NCI-H2196 (cell line): ENCODE measurements around the gene RALGAPA2.

Experiments used
- DNase-seq: peaks from one replicate; lab custom pipeline; 2025; ENCODE audit not compliant: unreplicated experiment; lab: John Stamatoyannopoulos, UW

Gene RALGAPA2

DNA sequence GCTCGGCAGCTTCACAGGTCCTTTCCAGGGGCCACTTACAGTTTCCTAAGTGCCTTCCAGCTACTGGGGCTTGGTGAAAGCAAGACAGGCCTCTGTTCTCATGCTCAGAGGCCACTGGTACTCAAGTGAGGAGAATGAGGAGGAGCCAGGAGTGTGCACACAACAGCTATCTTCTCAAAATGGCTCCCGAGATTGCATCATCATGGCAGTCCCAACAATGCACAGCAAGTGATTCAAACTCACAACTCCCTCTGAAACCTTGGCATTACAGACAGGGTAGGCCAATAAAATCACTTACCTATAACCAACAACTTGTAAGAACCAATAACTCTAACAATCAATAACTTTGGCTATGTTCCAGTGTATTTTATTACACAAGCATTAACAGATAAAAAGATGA lies 77.4 kb downstream of the RALGAPA2 start:
- no peak for DNase-seq

DNA sequence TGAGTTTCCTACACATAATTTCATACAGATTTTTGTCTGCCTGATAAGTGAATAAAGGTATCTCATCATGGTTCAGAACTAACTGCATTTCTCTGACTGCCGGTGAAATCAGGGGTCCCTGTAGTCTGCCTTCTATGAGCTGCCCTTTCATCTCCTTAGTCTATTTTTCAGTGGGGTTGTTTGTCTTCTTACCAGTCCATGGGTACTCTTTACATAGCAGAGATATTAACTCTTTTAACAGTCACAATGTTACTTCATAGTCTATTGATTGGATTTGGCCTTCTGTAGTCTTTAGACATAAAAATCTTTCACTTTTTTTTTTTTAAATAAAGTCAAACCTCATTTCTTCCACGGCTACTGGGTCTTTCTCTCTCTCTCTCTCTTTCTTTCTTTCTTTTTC lies 79.8 kb downstream of the RALGAPA2 start:
- no peak for DNase-seq

DNA sequence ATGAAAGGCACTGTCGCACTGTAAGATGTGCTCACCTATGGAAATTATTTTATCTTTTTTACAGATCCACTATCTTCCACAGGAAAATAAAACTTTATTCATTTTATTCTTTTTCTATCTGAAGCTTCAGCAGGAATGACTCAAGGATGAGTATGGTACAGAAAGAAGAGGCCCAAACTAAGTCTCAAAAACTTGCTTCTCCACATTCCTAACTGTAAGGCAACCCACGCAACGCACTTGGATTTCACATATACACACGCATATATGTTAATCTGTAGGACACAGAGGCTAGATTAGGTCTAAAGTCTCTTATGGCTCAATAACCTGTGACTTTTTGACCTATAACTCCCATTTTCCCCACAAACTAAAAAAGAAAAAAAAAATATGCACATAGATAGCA lies 81.9 kb downstream of the RALGAPA2 start:
- DNase-seq, result no peak

GRCh38 chr20:20629556-20630188 lies 82.8 kb downstream of the RALGAPA2 start:
- no peak for DNase-seq

- peak; percentile 23 for DNase-seq
Measured at GRCh38 chr20:20628314-20628713, 84.1 kb downstream of the RALGAPA2 start.

DNA sequence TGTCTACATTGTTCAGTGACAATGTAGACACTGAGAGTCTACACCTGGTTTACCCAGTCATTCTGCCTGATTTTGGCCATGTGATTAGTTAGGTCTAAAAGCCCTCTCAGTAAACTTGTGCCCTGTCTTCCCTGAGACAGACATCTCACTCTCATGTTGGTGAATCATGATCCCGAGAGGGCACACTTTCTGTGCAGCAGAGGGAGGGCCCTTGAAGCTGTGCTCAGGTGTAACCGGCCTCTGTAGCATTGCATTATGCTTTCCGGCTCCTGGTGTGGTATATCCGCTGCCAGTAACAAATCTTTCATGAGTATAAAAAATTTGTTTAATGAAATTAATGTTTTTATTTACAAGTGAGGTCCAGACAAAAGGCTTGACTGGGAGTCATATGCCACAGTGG lies 85.0 kb downstream of the RALGAPA2 start:
- DNase-seq, result no peak

GRCh38 chr20:20624914-20625313 lies 87.5 kb downstream of the RALGAPA2 start:
- peak; percentile 43 for DNase-seq

DNA sequence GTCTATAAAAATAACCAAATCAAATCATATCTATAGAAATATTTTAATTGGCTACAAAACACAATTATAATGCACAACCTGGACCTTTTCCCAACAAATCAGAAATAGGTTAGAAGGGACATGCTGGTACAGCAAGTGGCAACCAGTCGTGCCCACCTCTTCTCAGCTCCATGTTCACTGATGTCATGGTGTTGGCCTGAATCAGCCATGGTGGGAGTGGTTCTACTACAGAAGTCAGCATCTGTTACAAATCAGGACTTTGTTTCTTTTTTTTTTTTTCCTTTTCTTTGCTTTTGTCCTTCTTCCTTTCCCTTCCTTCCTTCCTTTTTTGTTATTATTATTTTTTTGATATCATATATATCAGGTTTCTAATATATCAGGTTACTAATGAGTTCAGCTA lies 91.2 kb downstream of the RALGAPA2 start:
- DNase-seq, result no peak

DNA sequence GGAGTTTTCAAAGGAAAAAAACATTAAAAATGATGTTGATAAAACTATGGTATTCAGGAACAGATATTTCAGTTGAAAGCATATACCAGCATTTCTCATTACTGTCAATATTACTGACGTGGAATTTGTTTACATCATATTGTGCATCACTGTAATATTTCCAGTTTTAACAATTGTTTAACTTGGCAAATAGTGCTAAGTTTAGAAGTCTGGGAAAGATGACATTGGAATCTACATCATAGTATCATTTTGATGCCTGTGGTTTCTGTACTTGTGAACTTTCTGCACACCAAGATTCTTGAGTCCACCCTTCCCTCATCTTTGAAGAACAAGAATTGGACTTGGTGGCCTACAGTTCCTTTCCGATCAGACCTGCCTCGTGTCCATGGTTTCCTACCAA lies 98.1 kb downstream of the RALGAPA2 start:
- no peak for DNase-seq

DNA sequence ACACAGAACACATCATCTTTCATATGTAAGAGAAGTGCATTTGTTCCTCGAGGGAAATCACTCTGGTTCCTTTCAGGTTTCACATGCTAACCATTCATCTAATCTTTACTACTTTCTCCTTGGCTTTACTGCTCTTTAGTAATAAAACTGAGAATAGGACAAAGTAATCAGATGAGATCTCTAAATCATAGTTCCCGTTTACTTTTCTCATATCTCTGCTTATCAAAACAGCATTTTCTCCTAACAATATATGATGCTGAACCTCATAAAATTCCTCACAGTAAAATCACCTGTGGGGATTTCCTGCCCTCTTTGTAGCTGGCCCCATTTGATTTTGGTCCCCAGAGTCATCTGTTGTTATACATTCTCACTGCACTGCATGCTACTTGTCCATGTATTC lies 100.2 kb downstream of the RALGAPA2 start:
- no peak for DNase-seq

DNA sequence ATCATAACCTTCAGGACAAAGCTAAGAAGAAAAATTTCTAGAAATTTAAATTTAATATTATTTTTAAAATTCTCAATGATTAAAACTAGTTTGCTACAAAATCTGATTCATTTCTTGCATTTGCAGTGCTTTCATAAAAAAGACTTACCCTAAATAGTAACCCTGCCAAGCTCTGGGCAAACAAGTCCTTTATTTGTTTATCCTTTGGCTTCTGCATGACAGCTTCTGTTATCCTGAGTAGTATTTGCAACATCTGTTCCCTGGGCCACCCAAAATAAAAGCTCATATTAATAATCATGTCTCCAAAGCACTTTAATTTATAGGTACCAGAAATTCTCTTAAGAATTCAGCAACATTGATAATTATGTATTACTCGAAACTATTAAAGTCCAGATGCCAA lies 101.3 kb downstream of the RALGAPA2 start:
- DNase-seq, result peak; percentile 21

- DNase-seq, result no peak
Measured at GRCh38 chr20:20609522-20609921, 102.9 kb downstream of the RALGAPA2 start.

GRCh38 chr20:20608641-20609040 lies 103.8 kb downstream of the RALGAPA2 start:
- DNase-seq, result no peak

DNA sequence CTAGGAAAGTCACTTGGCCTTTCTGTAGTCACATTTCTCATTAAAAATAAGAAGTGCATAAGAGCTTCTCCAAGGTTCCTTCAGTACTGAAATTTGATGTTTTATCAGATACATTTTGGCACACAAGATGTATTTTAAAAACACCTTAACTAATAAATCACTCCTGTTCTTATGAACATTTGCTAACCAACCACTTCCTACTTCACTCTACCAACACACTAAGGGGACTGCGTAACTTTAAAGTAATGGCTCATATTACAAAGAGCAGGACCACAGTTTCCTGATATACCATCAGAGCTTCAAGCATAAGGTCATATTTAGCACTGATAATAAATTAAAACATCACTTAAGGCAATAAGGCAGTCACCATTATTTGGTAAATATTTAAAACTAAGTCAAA lies 104.4 kb downstream of the RALGAPA2 start:
- DNase-seq, result no peak

DNA sequence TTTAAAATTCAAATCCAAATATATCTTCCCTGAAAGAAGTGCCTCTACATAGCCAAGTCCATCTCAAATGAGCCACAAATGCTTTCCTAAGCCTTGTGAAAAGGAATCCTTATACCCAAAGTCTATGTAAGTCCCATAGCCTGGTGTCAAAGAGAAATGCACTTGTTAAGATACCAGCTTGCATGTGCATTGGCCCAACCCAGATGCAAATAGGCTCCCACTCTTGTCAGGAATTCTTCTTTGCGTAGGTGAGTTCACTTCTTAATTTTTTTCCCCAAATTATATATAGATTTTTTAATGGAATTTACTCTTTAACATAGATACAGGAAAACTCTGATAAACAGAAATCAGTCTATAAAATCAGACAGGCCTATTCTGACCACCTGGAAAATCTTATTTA lies 105.6 kb downstream of the RALGAPA2 start:
- DNase-seq, result no peak

DNA sequence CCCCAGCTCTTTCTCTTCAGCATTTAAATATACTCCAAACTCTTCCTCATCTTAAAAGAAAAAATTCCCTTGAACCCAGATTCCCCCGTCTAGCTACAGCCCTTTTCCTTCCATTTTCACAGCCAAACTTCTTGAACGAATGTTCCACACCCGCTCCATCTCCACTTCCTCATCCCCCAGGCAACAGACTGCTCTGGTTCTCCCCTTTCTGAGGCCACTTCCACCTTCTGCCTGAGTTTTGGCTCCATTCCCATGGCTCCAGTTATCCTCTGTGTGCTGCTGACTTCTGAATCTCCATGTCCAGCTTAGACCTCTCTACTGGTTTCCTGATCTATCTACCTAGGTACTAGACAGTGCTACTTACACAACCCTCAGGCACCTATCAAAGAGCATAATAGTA lies 106.4 kb downstream of the RALGAPA2 start:
- DNase-seq, result no peak

GRCh38 chr20:20604907-20605306 lies 107.5 kb downstream of the RALGAPA2 start:
- no peak for DNase-seq

DNA sequence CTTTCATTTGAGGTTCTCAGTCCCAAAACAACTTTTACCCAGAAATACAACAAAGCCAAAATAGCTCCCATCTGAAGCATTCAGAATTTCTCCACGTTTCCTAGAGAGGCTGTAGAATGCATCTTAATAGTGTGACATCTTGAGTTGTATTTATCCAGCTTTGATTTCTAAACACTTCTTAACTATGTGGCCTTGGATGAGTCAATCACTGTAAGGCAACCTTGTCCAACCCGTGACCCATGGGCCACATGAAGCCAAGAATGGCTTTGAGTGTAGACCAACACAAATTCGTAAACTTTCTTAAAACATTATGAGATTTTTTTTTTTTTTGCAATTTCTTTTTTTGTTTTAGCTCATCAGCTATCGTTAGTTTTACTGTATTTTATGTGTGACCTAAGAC lies 108.1 kb downstream of the RALGAPA2 start:
- DNase-seq, result no peak

DNA sequence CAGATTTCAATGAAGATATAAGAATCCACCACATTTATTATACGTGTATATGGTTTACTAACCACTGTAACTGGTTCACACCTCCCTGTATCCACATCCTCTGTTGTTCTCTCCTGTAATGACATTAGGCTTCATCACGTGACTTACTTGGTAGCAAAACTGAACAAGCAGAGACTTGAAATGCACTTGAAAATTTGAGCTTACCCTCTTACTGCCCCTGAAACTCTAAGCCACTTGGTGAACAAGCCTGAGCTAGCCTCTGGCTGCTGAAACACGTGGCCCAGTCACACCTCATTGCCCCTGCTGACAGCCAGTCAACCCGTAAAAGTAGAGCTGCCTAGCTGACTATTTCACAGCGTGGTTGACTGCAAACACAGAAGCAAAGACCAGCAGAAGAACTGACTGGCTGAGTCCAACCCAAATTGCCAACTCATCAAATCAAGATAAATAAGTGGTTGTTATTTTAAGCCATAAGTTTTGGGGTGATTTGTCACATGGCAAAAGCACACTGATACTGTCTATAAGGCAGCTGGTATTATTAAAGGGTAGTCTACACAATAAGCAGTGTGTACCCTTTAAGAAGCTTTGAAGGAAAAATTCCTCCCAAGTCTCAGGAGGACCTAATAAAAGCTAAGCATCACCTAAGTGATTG lies 109.0 kb downstream of the RALGAPA2 start:
- peak; percentile 94 for DNase-seq

DNA sequence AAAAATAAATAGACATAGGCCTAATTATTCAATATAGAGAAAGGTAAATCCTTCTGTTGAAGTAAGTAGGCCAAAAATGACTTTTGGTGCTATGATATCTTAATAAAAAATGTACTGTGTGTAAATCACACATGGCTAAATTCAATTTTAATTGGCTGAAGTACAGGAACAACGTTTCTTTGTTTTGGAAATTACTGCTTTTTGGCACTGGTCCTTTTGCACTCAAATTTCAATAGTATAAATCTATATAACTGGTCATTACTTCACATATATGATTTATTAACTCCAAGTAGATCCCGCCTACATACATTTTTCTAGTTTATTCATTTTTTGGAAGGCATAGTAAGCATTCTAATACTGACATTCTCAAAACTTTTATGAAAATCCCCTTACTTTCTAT lies 114.5 kb downstream of the RALGAPA2 start:
- no peak for DNase-seq

- DNase-seq, result peak; percentile 53
Measured at GRCh38 chr20:20594171-20594530, 118.3 kb downstream of the RALGAPA2 start.

DNA sequence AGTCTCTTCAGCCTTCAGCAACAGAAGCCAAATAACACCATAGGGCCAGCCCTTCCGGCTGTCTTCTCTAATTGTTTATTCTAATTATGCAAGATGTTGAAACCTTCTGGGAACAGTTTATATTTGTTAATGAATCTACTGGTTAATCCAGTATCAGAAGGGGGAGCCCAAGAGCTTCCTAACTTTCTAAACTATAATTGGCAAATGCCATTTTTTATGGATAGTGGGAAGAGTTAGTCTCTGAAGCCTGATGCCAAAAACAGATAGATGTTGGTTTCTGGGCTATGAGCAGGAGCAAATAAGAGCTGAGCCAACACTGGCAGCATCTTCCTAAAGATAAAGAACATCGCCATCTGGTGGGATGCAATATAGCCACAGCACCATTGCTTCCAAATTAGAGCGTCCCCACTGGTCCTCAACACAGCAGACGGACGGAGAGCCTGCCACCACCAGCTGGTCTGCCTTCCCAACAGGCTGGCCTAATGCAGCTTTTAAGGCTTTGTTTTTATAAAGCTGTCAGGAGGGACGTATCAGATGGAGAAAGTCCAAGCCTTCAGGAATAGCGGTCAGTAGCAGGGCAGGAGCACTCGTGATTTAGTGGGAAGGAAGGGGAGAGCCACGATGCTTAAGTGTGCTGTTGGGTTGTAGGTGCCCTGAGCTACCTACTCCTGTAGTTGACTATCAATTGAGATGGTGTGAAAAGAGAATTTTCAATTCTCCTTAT lies 118.8 kb downstream of the RALGAPA2 start:
- DNase-seq, result peak; percentile 75
